Epithelial cell of esophagus (primary cell): Measurements from ENCODE around the gene OSBPL2.

Experiments used
- DNase-seq: peaks from one replicate; pipeline ENCODE4 v3.0.0; 2010; ENCODE audit warnings: low read depth
- H3K4me3 ChIP-seq: 2 replicates; pipeline ENCODE4 v1.5.1; 2011; ENCODE audit warnings: mild to moderate bottlenecking, low read length, control low read depth
- TF ChIP-seq, protein P1 (sequence below): IDR thresholded peaks from 2 replicates; pipeline ENCODE4 v1.5.1; 2011; ENCODE audit warnings: low read depth, mild to moderate bottlenecking, low read length, control low read depth, inconsistent platforms; ENCODE audit not compliant: insufficient read depth; ENCODE audit errors: missing control alignments

OSBPL2 gene

GRCh38 chr20:62276439-62276838, 38.1 kb downstream of the OSBPL2 start:
- no peak for DNase-seq
- TF ChIP-seq, protein P1, sequence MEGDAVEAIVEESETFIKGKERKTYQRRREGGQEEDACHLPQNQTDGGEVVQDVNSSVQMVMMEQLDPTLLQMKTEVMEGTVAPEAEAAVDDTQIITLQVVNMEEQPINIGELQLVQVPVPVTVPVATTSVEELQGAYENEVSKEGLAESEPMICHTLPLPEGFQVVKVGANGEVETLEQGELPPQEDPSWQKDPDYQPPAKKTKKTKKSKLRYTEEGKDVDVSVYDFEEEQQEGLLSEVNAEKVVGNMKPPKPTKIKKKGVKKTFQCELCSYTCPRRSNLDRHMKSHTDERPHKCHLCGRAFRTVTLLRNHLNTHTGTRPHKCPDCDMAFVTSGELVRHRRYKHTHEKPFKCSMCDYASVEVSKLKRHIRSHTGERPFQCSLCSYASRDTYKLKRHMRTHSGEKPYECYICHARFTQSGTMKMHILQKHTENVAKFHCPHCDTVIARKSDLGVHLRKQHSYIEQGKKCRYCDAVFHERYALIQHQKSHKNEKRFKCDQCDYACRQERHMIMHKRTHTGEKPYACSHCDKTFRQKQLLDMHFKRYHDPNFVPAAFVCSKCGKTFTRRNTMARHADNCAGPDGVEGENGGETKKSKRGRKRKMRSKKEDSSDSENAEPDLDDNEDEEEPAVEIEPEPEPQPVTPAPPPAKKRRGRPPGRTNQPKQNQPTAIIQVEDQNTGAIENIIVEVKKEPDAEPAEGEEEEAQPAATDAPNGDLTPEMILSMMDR: no peak
- no peak overlapping the region for H3K4me3 ChIP-seq

DNA sequence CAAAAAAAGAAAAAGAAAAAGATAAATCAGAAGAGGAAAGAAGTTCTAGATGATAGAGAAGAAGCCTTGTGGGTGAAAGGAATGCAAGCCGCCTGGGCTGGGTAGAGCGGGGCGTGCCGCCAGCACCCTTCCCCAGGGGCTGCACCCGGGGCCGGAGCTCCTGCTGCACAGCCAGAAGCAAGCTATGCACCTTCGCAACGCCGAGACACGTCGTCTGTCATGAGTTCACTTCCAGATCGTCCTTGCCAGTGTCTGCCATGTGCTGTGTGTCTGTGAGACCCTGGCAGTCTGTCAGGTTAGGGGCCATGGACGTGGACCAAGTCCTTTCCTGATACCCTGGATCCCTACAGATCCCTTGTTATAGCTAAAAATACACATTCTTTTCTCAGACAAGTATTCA, 38.9 kb downstream of the OSBPL2 start:
- TF ChIP-seq, protein P1: no peak
- no peak overlapping the region for H3K4me3 ChIP-seq
- DNase-seq: no peak

GRCh38 chr20:62280303-62280702, 42.0 kb downstream of the OSBPL2 start:
- no peak for DNase-seq
- no peak overlapping the region for H3K4me3 ChIP-seq
- TF ChIP-seq, protein P1: no peak

DNA sequence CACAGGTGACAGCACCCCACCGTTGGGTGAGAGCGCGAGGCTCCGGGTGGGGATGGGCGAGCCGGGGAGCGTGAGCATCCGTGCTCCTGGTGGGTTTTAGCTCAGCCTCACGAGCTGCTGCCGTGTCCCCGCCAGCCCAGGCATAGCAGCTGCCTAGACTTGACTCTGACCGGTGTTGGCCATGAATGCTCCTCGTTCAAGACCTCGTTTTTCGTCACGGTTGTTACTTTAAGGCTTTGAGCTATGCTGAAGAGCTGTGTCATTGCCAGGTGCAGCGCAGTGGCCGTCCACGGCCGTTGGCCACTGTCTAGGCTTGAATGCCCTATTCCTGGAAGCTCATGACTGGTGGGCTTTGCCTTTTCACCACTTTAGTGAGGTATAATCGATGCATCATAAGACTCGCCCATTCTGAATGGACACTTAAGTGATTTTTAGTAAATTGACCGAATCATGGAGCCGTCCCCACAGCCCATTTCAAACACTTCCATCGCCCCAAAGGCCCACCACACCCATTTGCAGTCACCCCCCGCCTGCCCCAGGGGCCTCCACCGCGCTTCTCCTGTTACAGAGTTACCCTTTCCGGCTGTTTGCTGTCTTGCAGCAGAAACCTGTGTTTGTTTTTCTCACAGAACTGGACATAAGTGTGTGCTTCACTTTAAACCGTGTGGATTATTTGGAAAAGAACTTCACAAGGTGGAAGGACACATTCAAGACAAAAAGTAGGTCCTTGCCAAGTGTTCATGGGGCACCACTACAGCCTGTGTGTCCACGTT, 43.0 kb downstream of the OSBPL2 start:
- no peak for DNase-seq
- H3K4me3 ChIP-seq: no peak overlapping the region
- TF ChIP-seq, protein P1: no peak

- no peak overlapping the region for H3K4me3 ChIP-seq
- no peak for DNase-seq
- TF ChIP-seq, protein P1: no peak
These were observed 43.8 kb downstream of the OSBPL2 start for GRCh38 chr20:62282103-62282502.

GRCh38 chr20:62282877-62283503, 44.7 kb downstream of the OSBPL2 start:
- H3K4me3 ChIP-seq: no peak overlapping the region
- TF ChIP-seq, protein P1: no peak
- DNase-seq: no peak
